ENCODE measurements around the gene HSPA4.

HSPA4 gene

DNA sequence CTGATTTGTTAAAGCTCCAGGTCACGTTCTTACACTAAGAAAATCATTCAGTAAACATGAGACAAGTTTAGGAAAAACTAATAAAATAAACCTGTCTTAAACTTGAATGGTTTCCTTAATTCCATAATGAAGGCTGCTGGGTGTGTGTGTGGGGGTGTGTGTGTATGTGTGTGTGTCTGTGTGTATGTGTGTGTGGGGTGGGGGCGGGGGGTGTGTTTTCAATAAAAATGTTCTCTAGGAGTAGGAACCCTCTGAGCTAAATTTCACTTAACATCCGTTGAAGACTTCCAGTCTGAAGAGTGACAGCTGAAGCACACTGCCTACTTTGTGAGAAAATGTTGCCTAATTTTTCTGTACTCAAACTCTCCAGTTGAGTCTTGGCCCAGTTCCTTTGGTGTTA is 54.5 kb downstream of the HSPA4 start:
- no peak for DNase-seq (ENCODE audit: low spot score)

DNA sequence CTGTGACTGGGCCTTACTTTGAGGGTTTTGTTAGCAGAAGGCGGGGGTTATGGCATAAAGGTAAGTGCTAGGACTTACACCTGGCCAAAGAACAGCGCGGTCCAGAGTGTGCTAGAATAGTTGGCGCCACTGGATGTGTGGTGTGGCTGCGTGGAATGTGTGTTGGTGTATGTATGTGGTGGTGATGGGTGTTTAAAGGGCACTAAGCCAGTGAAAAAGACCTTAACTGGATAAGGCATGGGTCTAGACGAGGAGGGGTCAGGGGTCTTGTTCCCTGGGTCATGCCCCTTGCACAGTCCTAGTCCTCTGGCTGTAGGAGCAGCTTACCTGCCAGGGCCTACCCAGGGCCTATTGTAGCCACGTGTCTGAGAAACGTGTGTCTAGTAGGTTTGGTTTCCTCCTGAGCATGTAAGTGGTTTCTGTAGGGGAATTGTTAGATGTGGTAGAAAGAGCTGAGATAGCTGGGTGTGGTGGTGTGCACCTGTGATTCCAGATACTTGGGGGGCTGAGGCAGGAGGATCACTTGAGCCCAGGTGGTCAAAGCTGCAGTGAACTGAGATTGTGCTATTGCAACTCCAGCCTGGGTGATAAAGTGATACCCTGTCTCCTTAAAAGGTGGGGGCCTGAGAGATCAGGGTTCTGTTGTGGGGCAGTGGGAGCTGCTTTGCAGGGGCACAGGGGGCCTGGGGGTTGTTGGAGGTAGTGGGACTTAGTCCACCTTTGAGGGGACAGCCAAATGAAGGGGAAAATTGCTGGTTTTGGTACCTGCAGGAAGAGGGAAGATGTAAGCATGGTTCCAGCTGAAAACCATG is 55.2 kb downstream of the HSPA4 start:
- no peak for DNase-seq (ENCODE audit: low spot score)

DNA sequence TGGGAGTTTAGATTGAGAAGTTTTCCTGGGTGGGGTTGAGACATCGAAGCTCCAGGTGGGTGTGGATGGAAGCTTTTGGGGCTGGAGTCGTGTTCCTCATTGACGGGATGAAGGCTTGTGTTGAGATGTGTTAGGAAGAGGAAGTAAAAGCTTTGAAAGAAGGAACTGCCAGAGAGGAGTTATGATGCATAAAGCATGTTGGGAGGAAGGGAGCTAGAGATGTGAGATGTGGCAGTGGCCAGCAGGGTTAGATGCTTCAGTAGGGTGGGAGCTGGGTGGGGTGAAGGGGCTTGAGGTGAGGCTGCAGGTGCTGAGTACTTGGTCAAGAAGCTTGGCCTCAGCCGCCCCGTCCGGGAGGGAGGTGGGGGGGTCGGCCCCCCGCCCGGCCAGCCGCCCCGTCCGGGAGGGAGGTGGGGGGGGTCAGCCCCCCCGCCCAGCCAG is 56.7 kb downstream of the HSPA4 start:
- DNase-seq (ENCODE audit: low spot score): no peak

DNA sequence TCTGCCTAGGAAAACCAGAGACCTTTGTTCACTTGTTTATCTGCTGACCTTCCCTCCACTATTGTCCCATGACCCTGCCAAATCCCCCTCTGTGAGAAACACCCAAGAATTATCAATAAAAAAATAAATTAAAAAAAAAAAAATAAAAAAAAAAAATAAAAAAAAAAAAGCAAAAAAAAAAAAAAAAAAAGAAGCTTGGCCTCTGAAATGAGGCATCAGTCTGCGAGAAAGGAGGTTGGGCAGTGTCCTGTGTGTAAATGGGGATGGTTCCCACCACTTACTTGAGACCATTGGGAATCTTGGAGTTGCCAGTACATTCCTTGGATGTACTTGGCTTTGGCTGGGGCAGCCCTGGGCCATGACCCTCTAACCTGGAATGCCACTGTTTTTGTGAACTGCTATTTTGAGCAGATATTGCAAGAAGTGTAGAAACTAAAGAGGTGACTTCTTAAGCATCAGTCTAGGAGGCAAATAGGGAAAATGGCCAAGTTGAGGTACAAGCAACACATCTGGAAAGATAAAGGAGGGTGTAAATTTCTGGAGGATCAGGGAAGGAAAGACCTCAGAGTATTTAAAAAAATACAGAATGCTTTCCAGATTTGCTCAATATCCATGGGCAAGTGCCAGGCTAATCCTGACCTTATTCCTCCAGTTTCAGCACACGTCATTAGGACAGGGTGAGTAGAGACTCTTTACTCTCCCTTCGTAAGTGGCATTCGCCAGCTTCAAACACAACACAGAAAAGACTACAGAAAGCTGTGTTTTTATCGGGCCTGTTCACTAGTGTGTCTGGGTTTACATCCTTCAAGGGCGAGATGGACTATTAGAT is 58.1 kb downstream of the HSPA4 start:
- DNase-seq (ENCODE audit: low spot score): no peak

DNA sequence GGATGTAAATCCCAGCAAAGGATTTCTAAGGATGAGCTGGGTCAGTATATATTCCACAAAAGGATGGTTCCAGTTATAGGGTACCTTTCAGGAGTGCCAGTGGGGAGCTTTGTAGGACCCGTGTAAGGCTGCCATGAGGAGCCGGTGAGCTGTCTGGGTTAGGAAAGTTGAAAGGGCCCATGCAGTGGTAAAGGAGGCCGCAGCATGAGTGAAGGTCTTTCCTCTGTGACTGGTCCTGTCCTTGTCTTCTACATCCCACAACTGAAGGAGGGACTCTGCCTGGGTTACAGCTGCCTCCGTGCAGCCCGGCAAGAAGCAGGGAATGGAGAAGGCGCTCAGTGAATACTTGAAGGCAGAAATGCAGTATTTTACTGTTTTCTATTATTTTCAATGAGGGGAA is 58.9 kb downstream of the HSPA4 start:
- no peak for DNase-seq (ENCODE audit: low spot score)

DNA sequence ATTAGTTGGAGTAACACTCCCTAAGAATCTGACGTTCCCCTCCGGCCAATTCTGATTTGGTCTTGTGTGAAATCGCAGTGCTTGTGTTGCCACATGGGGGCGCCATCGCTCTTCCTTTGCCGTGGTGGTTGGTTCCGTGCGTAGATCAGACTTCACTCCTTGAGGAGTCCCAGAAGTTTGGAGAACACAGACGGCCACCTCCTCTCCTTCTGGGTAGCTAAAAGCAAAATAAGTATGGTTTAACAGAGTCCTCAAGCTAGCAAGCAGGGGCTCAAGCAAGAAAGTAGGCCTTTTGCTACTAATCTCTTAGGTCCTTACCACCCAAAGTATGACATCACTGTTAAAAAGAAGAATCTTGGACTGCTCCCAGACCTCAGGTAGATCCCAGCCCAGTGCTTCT is 59.5 kb downstream of the HSPA4 start:
- DNase-seq (ENCODE audit: low spot score): peak; percentile 60

DNA sequence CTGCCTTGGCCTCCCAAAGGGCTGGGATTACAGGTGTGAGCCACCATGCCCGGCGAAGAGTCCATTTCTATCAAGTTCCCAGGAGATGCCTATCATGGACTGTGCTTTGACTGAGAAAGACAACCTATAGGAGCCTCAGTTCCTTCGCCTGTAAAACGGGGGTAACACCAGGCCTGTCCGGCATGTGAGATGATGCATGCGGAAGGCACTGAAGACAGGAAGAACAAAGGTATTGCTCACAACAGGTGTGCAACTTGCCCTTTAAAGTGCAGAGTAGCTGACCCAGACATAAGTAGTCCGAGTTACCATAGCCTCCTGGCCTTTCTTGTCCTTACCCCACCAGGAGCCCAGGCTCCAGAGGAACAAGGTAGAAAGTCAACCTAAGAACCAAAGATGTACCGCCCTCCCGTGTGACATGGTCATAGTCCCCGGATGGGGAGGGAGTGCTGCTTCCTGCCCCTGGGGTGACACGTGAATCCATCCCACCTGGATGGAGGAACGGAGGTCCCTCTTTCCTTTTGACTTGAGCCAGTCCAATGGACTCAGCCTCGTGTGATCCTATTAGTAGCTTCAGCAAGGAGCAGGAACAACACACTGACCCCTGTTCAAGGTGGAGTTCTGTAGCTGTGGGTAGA is 60.3 kb downstream of the HSPA4 start:
- DNase-seq (ENCODE audit: low spot score): no peak

DNA sequence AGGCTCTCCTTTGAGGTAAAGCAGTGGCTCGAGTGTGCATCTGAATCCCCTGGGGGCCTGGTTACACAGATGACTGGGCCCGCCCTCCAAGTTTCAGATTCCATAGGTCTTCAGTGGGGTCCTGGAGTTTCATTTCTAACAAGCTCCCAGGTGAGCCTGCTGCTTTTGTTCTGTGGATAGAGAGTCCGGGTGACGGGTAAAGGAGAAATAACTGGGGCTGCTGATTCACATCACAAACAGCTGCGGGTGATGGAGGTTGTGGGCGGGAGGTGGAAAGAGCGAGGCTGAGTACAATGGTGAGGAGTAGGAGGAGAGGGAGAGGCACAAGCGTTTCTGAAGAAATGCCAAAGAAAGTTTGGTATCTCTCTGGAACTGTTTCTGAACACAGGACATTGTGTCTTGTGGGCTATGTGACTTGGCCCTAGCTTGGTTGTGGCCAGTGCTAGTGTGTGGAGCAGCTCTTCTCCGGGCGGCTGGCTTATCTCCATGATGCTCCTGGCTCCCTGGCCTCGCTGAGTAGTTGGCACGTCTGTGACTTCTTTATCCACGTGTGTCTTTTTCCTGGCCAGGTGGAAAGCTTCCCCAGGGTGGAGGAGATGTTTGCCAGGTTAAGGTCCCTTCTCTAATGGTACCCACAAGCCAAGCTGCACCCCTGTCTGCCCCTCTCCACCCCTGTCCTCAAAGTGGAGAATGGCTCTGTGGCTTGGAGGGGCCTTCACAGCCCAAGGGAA is 61.7 kb downstream of the HSPA4 start:
- DNase-seq (ENCODE audit: low spot score): no peak

DNA sequence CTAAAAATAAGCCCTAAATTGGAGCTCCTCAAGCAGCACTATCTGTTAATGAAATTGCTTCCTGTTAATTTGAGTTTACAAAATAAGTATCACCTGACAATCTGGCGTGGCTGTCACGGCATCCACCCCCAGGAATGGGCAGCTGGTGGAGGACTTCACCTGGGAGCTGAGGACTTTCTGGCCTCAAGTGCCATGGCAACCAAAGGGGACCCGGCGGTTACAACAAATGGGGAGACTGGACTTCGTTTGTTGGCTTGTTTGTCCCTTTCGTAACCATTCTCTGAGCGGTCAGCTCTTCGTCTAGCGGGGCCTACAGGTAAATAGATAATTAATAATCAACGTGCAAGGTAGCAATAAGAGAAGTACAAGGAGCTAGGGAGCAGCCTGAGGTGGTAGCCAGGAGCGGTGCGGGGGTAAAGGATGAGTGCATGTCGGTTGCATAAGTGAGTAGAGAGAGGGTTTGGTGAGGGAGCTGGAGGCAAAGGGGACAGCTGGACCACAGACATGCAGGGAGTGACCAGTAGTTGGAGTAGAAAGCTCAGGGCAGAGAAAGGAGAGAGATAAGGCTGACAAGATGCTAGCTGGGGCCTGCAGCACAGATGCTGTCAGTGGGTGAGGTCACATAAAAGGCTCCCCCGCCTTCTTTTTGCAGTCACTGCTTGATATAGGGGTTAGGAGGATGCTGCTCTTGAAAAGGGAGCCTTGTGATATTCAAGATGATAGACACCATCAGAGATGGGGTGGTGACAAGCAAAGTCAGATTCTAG is 62.5 kb downstream of the HSPA4 start:
- DNase-seq (ENCODE audit: low spot score): no peak

DNA sequence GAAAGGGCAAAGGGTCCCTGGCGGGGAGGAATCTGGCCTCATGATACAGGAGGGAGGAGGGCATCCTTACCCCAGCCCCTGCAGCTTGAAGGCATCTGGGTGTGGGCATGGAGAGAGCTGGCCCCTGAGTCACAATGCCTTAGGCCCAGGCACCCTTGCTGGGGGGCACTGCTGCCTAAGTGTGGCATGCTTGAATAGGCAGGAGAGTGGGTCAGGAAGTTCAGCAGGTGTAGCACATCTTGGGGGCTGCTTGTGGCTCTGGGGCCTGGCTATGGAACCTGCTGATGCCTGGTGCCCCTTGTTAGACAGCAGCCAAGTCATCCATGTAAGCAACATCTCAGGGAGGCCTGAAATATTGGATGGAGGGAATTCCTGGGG is 63.1 kb downstream of the HSPA4 start:
- DNase-seq (ENCODE audit: low spot score): no peak

DNA sequence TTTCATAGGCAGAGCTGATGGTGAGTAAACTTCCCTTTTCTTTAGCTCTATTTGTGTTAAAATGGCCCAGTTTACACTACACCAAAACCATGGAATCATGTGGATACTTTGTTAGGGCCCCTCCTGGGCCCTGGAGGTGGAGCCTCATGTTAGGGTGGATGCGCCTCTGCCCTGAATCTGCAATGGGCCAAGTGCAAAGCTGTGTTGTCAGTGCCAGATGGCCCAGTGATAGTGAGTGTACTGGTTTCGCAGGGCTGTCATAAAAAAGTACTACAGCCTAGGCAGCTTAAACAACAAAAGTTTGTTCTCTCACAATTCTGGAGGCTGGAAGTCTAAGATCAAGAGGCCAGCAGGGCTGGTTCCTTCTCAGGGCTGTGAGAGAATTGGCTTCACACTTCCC is 64.8 kb downstream of the HSPA4 start:
- no peak for DNase-seq (ENCODE audit: low spot score)

DNA sequence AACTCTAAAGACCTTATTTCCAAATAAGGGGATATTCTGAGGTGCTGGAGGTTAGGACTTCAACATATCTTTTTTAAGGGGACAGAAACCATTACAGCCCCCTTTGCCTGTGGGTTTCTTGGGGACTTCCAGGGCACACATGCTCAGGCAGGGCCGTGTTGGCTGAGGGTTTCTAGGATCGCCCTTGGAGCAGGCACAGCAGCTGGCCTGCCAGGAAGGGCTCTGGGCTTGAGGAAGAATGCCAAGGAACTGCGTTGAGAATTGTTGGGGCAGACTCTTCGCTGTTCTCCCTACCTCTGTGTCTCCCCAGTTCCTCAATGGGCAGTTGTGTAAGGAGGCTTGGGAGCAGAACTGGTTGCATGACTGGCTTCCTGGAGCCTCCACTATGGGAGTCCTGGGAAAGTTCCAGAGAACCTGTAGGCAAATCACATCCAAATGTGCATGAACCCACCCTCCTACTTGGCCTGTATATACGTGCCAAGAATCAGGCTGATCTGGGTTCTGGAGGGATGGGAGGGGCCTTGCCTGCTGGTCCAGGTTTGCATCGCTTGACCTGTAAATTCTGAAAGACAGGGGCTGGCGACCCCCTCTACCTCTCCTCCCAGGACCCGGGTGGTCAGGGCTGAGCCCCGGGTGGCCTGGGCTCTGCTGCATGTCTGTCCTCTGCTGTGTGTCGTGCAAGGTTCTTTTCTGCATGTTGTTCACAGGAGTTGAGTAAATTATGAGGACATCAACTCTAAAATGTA is 65.5 kb downstream of the HSPA4 start:
- DNase-seq (ENCODE audit: low spot score): no peak

DNA sequence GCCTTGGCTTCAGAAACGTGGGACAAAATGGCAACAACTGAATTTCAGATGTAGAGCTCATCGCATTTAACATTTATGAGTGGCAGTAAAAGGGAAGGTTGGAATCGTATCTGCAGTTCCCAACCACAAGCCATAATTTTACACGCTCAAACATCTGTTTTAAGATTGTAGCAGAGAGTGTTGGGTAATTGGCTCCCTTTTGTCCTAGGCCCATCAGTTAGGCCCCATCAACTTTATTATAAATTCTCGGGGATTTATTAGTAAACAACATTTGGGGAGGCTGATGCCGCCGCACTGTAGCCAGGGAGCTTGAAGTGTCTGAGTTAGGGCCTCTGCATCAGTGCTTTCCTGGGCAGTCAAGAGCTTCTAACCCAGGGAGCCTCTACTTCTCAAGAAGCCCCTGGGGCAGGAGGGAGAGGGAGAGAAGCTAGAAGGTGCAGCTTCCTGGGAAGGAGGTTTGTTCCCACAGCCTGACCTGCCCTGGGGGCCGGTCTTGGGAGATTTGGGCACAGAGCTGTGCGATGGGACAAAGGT is 66.2 kb downstream of the HSPA4 start:
- no peak for DNase-seq (ENCODE audit: low spot score)

DNA sequence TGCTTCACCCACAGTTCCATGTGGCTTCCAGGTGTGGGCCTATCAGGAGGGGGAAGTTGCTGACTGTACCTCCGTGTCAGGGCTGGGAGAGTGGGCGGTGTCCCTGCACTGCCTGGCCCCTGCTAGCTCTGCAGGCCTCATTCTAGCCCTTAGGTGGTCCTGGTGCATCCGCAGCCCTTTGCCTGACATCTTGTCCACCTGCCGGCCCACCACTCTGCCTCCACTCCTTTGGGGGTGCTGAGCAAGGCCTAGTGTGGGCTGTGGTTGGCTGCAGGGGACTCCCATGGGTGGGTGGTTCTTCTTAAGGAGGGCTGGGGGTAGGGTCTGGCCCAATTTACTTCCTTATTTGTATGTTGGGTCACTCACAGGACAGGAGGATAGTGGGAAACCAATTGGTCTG is 66.9 kb downstream of the HSPA4 start:
- DNase-seq (ENCODE audit: low spot score): no peak

DNA sequence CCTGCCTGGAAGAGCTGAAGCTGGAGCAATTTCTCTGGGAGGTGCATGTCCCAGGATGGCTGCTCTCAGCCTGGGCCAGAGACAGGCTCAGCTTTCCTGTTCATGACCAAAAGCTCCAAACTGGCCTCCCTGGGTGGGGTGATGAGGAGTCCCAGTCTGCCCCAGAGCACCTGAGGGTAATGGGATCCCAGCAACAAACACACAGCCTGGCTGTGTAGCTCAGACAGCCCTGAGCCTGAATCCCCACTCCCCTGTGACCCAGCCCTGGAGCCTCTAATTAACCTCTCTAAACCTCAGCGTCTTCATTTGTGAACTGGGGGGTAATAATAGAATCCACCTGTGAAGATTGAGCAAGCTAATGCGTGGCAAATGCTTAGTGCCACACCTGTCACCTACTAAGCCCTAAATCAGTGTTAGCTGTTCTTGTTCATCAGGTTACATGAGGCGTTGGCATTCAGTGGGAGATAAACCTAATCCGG is 67.5 kb downstream of the HSPA4 start:
- no peak for DNase-seq (ENCODE audit: low spot score)

DNA sequence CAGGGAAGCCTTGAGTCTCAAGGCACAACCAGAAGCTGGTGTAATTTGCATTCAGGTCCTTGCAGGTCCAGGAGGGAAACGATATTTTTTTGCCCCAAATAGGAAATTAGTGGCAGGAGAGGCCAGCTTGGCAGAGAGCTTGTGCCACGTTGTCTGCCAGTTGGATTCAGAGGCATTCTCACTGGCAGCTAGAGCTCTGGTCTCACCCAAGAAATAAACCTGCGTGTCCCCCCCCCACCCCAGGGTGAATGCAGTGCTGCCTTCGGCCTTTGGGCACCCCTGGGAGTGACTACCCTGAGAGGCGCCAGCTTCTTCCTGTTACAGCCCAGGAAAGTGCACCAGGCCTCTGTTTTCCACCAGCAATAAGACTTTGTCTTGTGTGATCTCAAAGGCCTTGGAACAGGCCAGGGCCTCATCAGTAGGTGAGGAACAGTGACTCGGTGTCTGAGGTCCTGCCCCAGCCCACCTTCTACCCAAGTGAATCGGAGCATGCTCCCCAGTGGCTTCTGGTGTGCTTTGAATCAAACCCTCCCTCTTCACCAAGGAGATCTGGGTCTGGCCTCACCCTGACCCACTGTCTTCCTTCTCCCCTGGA is 68.4 kb downstream of the HSPA4 start:
- DNase-seq (ENCODE audit: low spot score): no peak

DNA sequence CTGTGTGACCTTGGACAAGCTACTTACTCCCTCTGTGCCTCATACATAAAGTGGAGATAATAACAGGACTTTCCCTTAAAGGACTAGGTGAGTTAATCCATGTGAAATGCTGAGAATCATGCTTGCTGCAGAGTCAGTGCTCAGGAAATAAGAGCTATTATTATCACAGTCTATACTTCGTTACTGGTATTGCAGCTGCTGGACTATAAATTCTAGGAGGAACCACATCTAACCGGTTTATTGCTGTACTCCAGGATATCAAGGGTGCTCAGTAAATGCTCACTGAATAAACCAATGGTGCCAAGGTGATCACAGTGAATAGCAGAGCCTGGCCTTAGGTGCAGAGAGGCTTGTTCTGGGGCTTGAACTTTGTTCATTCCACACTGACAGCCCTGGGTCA is 69.3 kb downstream of the HSPA4 start:
- no peak for DNase-seq (ENCODE audit: low spot score)

DNA sequence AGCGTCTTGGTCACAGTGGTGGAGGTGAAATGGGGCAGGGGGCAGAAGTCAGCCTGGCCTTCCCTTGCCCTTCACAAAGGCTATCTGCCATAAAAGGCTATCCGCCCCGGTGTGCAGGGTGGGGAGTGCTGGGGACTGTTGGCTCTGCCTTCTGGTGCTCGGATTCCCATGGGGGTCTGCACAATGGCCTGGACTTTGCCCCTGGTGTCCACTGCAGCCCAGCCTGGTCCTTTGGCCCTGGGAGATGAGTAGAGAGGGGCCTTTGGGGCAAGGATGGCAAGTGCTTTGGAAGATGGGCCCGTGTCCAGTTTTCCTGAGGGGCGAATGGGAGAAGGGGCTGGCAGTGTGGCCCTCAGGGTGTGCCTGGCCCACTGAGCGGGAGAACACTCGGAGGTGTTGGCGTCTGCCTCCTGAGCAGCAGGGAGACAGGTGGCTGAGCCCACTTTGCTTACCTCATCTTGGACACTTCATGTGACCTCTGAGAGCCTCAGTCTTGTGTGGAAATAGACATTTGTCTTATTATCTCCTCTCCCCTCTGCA is 69.9 kb downstream of the HSPA4 start:
- no peak for DNase-seq (ENCODE audit: low spot score)

DNA sequence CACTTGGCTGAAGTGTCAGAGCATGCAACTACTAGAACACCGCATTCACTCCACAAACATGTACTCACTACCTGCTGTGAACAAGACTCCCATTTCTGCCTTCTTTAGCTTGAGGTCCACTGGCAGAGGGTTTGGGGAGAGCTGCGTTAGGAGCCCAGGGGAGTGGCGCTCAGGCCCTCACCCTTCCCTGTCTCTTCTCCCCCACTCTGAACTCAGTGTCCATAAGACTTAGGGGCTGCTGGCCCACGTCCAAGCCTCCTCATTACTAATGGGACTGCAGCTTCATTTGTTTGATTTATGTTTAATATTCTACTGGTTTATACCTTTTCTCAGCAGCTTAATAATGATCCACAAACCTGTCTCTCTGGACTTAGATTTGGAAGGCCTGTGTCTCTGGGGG is 70.9 kb downstream of the HSPA4 start:
- DNase-seq (ENCODE audit: low spot score): no peak

DNA sequence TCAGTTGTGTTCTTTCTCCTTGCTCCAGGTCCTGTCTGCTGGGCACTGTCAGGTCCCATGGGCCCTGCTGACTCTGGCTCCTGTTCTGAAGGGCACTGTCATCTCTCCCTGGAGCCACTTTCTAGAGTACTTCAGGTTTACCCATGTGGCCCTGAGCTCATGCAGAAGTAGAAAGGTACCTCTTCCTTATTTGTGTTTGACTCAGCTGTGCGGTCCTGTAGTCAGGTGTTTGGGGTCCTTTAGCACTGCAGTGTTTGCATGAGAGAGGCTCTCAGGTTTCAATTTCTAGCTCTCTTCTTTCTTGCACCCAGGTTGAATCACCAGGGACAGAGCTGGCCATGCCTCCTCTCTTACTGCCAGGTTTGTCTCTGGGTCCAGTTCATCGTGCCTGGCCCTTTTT is 71.5 kb downstream of the HSPA4 start:
- DNase-seq (ENCODE audit: low spot score): no peak

All from kidney capillary endothelial cell (primary cell).